ENCODE results near the gene FOXP4.

GRCh38 chr6:41602864-41603608, 56.9 kb downstream of the FOXP4 start:
- TF ChIP-seq CTCF (conservative IDR thresholded peaks at IDR 0.05; ENCODE audit: low read length) (peak; percentile 99), EZH2phosphoT487 (IDR thresholded peaks at IDR 0.05; ENCODE audit: borderline replicate concordance, low read depth, low read length) (no peak)

All from OCI-LY7 (cell line).